CD4-positive, CD25-positive, alpha-beta regulatory T cell (primary cell): ENCODE results near the gene ZNF614. TPM values are rescaled to one million over a fixed set of nuclear protein-coding genes. Genes with fewer than 3 reads are reported as not detected.
"Not testable (repeated sequence)": the region's sequence is repeated elsewhere in the genome, so short reads cannot be mapped to it uniquely, and the experiment has no call there.

ENCODE experiments used
- ATAC-seq, 2 donors: fragments of 150-1000 bp; cut with Tn5 transposase; one replicate each; pipeline ENCODE4 v1.10.0; 2021; ENCODE audit warnings: low read depth in 2 of 2, moderate number of reproducible peaks in 2 of 2, moderate library complexity in 1 of 2
- DNase-seq, 3 donors: peaks; one replicate each; pipeline versions ENCODE4 v3.0.0 to v3.0.0-alpha.2; 2012 to 2022; ENCODE audit warnings: mixed read lengths in 1 of 3
- H3K27ac ChIP-seq: one replicate; pipeline ENCODE4 v1.7.0; 2013; ENCODE audit warnings: mild to moderate bottlenecking, low read length; ENCODE audit not compliant: insufficient read depth, poor library complexity, severe bottlenecking
- H3K27me3 ChIP-seq: one replicate; pipeline ENCODE4 v1.7.0; 2013; ENCODE audit warnings: low read length; ENCODE audit not compliant: control insufficient read depth, insufficient read depth
- H3K36me3 ChIP-seq: one replicate; pipeline ENCODE4 v1.7.0; 2013; ENCODE audit warnings: mild to moderate bottlenecking, low read length, moderate library complexity; ENCODE audit not compliant: control insufficient read depth, insufficient read depth
- H3K4me1 ChIP-seq: 2 replicates; pipeline ENCODE4 v1.7.0; 2013; ENCODE audit warnings: mild to moderate bottlenecking, low read length; ENCODE audit not compliant: insufficient read depth, control insufficient read depth, poor library complexity, severe bottlenecking
- H3K4me3 ChIP-seq: one replicate; pipeline ENCODE4 v1.7.0; 2013; ENCODE audit warnings: low read depth, mild to moderate bottlenecking, low read length, moderate library complexity
- H3K9me3 ChIP-seq, 2 experiments: 1 replicate in 1 of 2; 2 replicates in 1 of 2; pipeline ENCODE4 v1.7.0; 2013; ENCODE audit warnings: low read length in 2 of 2, mild to moderate bottlenecking in 1 of 2, moderate library complexity in 1 of 2; ENCODE audit not compliant: control insufficient read depth in 2 of 2
- H3K27ac Mint-ChIP-seq, 3 donors: one replicate each; pipeline ENCODE4 v1.8.0; 2020 to 2022; ENCODE audit warnings: mild to moderate bottlenecking in 3 of 3, mixed read lengths in 3 of 3, moderate library complexity in 2 of 3
- H3K27me3 Mint-ChIP-seq: one replicate; pipeline ENCODE4 v1.8.0; 2022; ENCODE audit warnings: mild to moderate bottlenecking, mixed read lengths
- H3K36me3 Mint-ChIP-seq: one replicate; pipeline ENCODE4 v1.8.0; 2020; ENCODE audit warnings: mixed read lengths
- H3K4me1 Mint-ChIP-seq, 4 donors: one replicate each; pipeline ENCODE4 v1.8.0; 2020 to 2022; ENCODE audit warnings: mixed read lengths in 4 of 4, mild to moderate bottlenecking in 1 of 4
- H3K4me3 Mint-ChIP-seq, 4 donors: one replicate each; pipeline ENCODE4 v1.8.0; 2020 to 2022; ENCODE audit warnings: mild to moderate bottlenecking in 4 of 4, mixed read lengths in 4 of 4, moderate library complexity in 3 of 4
- H3K9me3 Mint-ChIP-seq, 7 donors: one replicate each; pipeline ENCODE4 v1.8.0; 2020 to 2022; ENCODE audit warnings: mixed read lengths in 7 of 7, mild to moderate bottlenecking in 3 of 7, moderate library complexity in 2 of 7
- polyA plus RNA-seq, 4 donors: library from polyadenylated mRNA; unstranded; fragments of 300-500 nt; fragmentation: Illumina TruSeq; gene quantifications; one replicate each; pipeline ENCODE4 v1.2.3, GENCODE V29; 2021
- total RNA-seq: library from RNA; stranded (reverse); gene quantifications from one replicate; pipeline ENCODE4 v1.2.3, GENCODE V29; 2022

ZNF614 gene
- total and polyA plus RNA-seq, 5 donors from 2014 or later, result 3.3 to 7.2 (median 4.2) TPM

DNA sequence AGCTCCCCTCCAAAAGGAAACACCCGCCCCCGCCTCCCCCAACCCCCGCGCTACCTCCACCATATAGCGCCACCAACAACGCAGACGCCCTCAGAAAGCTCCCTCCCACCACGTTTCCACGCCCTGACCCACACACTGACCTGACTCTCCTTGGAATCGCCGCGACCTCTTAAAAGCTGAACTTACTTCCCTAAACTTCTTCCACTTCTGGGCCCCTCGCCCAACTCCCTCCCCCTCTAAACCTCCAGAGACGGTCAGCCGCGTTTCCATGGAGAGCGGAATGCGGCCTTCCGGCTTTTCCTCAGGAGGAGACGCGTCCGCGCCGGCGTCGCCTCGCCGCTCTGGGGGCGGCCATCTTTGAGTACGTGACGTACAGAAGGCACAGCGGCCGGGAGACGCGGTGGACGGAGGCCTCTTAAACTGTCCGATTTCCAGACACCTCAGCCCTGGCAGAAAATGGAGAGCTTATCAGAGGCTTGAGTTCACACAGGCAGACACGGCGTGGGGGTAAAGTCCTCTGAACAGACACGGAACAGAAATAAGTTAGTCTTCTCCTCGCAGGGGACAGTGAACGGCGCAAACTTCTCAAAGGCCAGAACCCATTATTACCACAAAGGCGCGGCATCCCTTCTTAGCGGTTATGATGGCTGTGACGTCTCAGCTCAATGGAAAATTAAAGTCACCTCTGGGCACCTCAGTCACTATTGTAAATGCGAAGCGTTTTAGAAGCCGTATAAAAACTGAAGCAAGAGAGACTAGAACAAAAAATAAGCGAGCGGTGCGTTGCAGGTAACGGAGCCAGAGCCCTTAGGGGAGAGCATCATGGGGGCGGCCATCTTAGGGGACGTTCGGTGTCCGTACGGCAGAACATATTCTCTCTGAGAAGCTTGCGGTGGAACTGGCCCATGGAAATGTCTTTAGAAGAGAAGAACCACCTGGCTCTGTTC is 20.6 kb upstream of the ZNF614 start, which contains the start of gene ZNF432:
Gene ZNF432, minus strand, starts transcription at position 284 of the 947 bp plus-strand sequence. CDS start 1,970 bp downstream, outside the sequence.
- peak within 1 kb of the TSS; percentile 93 for H3K27ac ChIP-seq
- peaks cover 31% of the 10 kb centered on the region for H3K36me3 ChIP-seq
- peaks cover 36 to 56% of the 10 kb centered on the region in 2 experiments for H3K9me3 ChIP-seq
- Mint-ChIP-seq H3K27ac (peak within 1 kb of the TSS; percentile 97 to 100 (median 99)), H3K4me3 (peak within 1 kb of the TSS; percentile 97 to 100 (median 98)), H3K4me1 (peaks cover 5 to 36% (median 15%) of the 10 kb centered on the region in 4 donors), H3K36me3 (peaks cover 39% of the 10 kb centered on the region), H3K9me3 (peaks cover 0 to 52% (median 19%) of the 10 kb centered on the region in 7 donors), H3K27me3 (no peaks in the 10 kb centered on the region)
- DNase-seq (peak; percentile 64 to 93 (median 85)), ATAC-seq (peak; percentile 85 to 86)
- H3K4me3 ChIP-seq, result peak within 1 kb of the TSS; percentile 94
- peaks cover 8% of the 10 kb centered on the region for H3K4me1 ChIP-seq
- H3K27me3 ChIP-seq, result no peaks in the 10 kb centered on the region

- no peak for DNase-seq
- Histone ChIP-seq H3K27ac (no peak overlapping the region), H3K27me3 (no peaks in the 10 kb centered on the region), H3K4me3 (no peak overlapping the region), H3K9me3 (peaks cover 77 to 91% of the 10 kb centered on the region in 2 experiments), H3K4me1 (no peaks in the 10 kb centered on the region), H3K36me3 (peaks cover 87% of the 10 kb centered on the region)
- Mint-ChIP-seq H3K9me3 (peaks cover 0 to 84% (median 49%) of the 10 kb centered on the region in 7 donors), H3K4me1 (no peaks in the 10 kb centered on the region), H3K36me3 (peaks cover 84% of the 10 kb centered on the region), H3K4me3 (no peak overlapping the region), H3K27ac (no peak overlapping the region), H3K27me3 (no peaks in the 10 kb centered on the region)
- no peak for ATAC-seq
These were observed 11.0 kb upstream of the ZNF614 start for GRCh38 chr19:52039169-52039568.

DNA sequence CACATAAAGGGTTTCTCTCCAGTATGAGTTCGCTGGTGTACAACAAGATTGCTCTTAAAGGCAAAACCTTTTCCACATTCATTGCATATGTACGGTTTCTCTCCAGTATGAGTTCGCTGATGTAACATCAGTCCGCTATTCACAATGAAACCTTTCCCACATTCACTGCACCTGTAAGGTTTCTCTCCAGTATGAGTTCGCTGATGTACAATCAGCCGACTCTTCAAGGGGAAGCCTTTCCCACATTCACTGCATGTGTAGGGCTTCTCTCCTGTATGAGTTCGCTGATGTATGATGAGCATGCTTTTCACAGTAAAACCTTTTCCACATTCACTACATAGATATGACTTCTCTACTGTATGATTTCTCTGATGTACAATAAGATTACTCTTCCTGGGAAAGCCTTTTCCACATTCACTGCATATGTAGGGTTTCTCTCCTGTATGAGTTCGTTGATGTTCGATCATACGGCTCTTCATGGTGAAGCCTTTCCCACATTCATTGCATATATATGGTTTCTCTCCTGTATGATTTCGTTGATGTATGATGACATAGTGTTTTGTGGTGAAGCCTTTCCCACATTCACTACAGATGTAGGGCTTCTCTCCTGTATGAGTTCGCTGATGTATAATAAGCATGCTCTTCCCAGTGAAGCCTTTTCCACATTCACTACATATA is 6.0 kb upstream of the ZNF614 start:
- no peaks in the 10 kb centered on the region for H3K4me1 ChIP-seq
- no peak overlapping the region for H3K4me3 ChIP-seq
- ATAC-seq (no peak), DNase-seq (no peak)
- Mint-ChIP-seq H3K27ac (no peak overlapping the region), H3K36me3 (peaks cover 42% of the 10 kb centered on the region), H3K4me1 (no peaks in the 10 kb centered on the region), H3K27me3 (no peaks in the 10 kb centered on the region), H3K4me3 (no peak overlapping the region), H3K9me3 (peaks cover 0 to 81% (median 39%) of the 10 kb centered on the region in 7 donors)
- H3K36me3 ChIP-seq, result peaks cover 47% of the 10 kb centered on the region
- H3K27me3 ChIP-seq, result no peaks in the 10 kb centered on the region
- H3K27ac ChIP-seq, result no peak overlapping the region
- peaks cover 87 to 96% of the 10 kb centered on the region in 2 experiments for H3K9me3 ChIP-seq

GRCh38 chr19:52028780-52029123 is 573 bp upstream of the ZNF614 start:
- Mint-ChIP-seq H3K4me3 (peak overlapping the region; percentile 90 to 95 (median 94)), H3K36me3 (peaks cover 28% of the 10 kb centered on the region), H3K27ac (peak overlapping the region; percentile 95 to 99 (median 99)), H3K27me3 (no peaks in the 10 kb centered on the region), H3K4me1 (peaks cover 13 to 33% (median 19%) of the 10 kb centered on the region in 4 donors), H3K9me3 (peaks cover 4 to 68% (median 30%) of the 10 kb centered on the region in 7 donors)
- H3K27ac ChIP-seq, result peak overlapping the region; percentile 82
- peak overlapping the region; percentile 91 for H3K4me3 ChIP-seq
- H3K36me3 ChIP-seq, result peaks cover 26% of the 10 kb centered on the region
- H3K9me3 ChIP-seq, result peaks cover 56 to 75% of the 10 kb centered on the region in 2 experiments
- peaks cover 13% of the 10 kb centered on the region for H3K4me1 ChIP-seq
- DNase-seq (no peak), ATAC-seq (peak; percentile 7 to 13)
- H3K27me3 ChIP-seq, result no peaks in the 10 kb centered on the region

DNA sequence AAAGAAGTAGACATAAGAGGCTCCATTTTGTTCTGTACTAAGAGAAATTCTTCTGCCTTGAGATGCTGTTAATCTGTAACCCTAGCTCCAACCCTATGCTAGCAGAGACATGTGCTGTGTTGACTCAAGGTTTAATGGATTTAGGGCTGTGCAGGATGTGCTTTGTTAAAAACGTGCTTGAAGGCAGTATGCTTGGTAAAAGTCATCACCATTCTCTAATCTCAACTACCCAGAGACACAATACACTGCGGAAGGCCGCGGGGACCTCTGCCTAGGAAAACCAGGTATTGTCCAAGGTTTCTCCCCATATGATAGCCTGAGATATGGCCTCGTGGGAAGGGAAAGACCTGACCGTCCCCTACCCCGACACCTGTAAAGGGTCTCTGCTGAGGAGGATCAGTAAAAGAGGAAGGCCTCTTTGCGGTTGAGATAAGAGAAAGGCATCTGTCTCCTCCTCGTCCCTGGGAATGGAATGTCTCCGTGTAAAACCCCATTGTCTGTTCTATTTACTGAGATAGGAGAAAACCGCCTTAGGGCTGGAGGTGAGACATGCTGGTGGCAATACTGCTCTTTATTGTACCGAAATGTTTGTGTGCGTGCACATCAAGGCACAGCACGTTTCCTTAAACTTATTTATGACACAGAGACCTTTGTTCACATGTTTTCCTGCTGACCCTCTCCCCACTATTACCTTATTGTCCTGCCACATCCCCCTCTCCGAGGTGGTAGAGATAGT is 1.8 kb downstream of the ZNF614 start:
- Mint-ChIP-seq H3K4me1 (peaks cover 13 to 35% (median 19%) of the 10 kb centered on the region in 4 donors), H3K9me3 (peaks cover 4 to 67% (median 29%) of the 10 kb centered on the region in 7 donors), H3K4me3 (peak overlapping the region; percentile 64 to 94 (median 84)), H3K36me3 (peaks cover 42% of the 10 kb centered on the region)
- not testable (repeated sequence) for H3K27me3 Mint-ChIP-seq, H3K27me3 ChIP-seq, H3K4me3 ChIP-seq, DNase-seq, ATAC-seq, H3K27ac Mint-ChIP-seq, H3K27ac ChIP-seq
- Histone ChIP-seq H3K4me1 (peaks cover 13% of the 10 kb centered on the region), H3K9me3 (peaks cover 51 to 72% of the 10 kb centered on the region in 2 experiments), H3K36me3 (peaks cover 45% of the 10 kb centered on the region)

- H3K36me3 Mint-ChIP-seq, result peaks cover 61% of the 10 kb centered on the region
- DNase-seq, H3K4me3 ChIP-seq, H3K27ac ChIP-seq, H3K27me3 Mint-ChIP-seq, H3K27me3 ChIP-seq, ATAC-seq: not testable (repeated sequence)
- Histone ChIP-seq H3K4me1 (peaks cover 13% of the 10 kb centered on the region), H3K36me3 (peaks cover 64% of the 10 kb centered on the region), H3K9me3 (peaks cover 52 to 73% of the 10 kb centered on the region in 2 experiments)
- peaks cover 4 to 74% (median 34%) of the 10 kb centered on the region in 7 donors for H3K9me3 Mint-ChIP-seq
- peaks cover 13 to 35% (median 19%) of the 10 kb centered on the region in 4 donors for H3K4me1 Mint-ChIP-seq
- peak overlapping the region in 1 of 3 donors; percentile 9 for H3K27ac Mint-ChIP-seq
- peak overlapping the region in 1 of 4 donors; percentile 38 for H3K4me3 Mint-ChIP-seq
These were observed 3.7 kb downstream of the ZNF614 start for GRCh38 chr19:52024478-52024877.

DNA sequence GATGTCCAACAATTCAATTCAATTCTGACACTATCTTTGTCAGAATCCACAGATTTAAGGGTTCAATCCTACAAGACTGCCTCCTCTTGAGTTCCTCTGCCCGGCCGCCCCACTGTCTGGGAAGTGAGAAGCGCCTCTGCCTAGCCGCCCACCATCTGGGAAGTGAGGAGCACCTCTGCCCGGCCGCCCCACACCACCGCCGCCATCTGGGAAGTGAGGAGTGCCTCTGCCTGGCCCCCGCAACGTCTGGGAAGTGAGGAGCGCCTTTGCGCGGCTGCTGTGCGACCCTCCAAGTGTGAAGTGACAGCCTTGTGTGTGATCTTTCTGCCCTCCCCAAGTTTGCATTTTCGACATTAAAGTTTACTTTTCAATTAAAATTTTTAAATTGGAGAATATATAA is 6.0 kb downstream of the ZNF614 start:
- no peak overlapping the region for H3K27ac Mint-ChIP-seq
- no peaks in the 10 kb centered on the region for H3K27me3 ChIP-seq
- H3K9me3 Mint-ChIP-seq, result peaks cover 4 to 91% (median 41%) of the 10 kb centered on the region in 7 donors
- H3K36me3 ChIP-seq, result peaks cover 87% of the 10 kb centered on the region
- peaks cover 81% of the 10 kb centered on the region for H3K36me3 Mint-ChIP-seq
- peaks cover 3% of the 10 kb centered on the region for H3K4me1 ChIP-seq
- no peaks in the 10 kb centered on the region for H3K27me3 Mint-ChIP-seq
- DNase-seq, result no peak
- H3K9me3 ChIP-seq, result peaks cover 72 to 93% of the 10 kb centered on the region in 2 experiments
- no peak overlapping the region for H3K4me3 Mint-ChIP-seq
- H3K4me1 Mint-ChIP-seq, result peaks cover 4 to 17% (median 7%) of the 10 kb centered on the region in 4 donors
- ATAC-seq, result no peak
- no peak overlapping the region for H3K27ac ChIP-seq
- H3K4me3 ChIP-seq, result no peak overlapping the region
